Keratinocyte (primary cell): ENCODE results near the gene ZFP64.

ENCODE experiments used
- CTCF ChIP-seq, 3 experiments: IDR thresholded peaks in 1 of 3; conservative IDR thresholded peaks in 1 of 3; optimal IDR thresholded peaks in 1 of 3; 2 replicates in 2 of 3; 3 replicates in 1 of 3; pipeline versions ENCODE3 to v1.5.1; 2011; ENCODE audit warnings: low read length in 3 of 3, mild to moderate bottlenecking in 3 of 3, moderate library complexity in 2 of 3, control low read depth in 1 of 3, inconsistent platforms in 1 of 3; ENCODE audit not compliant: insufficient read depth in 2 of 3; ENCODE audit errors: extremely low read depth in 1 of 3
- EZH2 ChIP-seq: IDR thresholded peaks from one replicate; pipeline ENCODE4 v1.6.1; 2012; ENCODE audit warnings: inconsistent platforms, mild to moderate bottlenecking, low read length, moderate library complexity

- no peak for TF ChIP-seq CTCF (optimal IDR thresholded peaks at IDR 0.05 in 1 of 3, IDR thresholded peaks at IDR 0.05 in 1 of 3, conservative IDR thresholded peaks at IDR 0.05 in 1 of 3; ENCODE audit: extremely low read depth in 1 of 3, insufficient read depth in 2 of 3, low read length in 3 of 3)
- TF ChIP-seq EZH2: no peak
These were observed 15.7 kb downstream of the ZFP64 start for GRCh38 chr20:52175840-52176239.
